PC-3 (cell line): ENCODE measurements around the gene EPHB2.

Experiments used
- EZH2 ChIP-seq: fragments of 300-600 bp; sonication (generic); IDR thresholded peaks from one replicate; pipeline ENCODE4 v1.6.1; 2017; ENCODE audit warnings: antibody characterized with exemption, mild to moderate bottlenecking, low read length; ENCODE audit not compliant: unreplicated experiment
- EZH2phosphoT487 ChIP-seq: fragments of 300-600 bp; sonication (generic); IDR thresholded peaks from 2 replicates; pipeline ENCODE4 v1.6.1; 2018; ENCODE audit warnings: mild to moderate bottlenecking, antibody characterized with exemption, low read length, borderline replicate concordance
- TF ChIP-seq, protein P1 (sequence below): fragments of 300-600 bp; sonication (generic); conservative IDR thresholded peaks from 2 replicates; pipeline ENCODE4 v1.5.1; 2017; ENCODE audit warnings: antibody characterized with exemption, low read depth, mild to moderate bottlenecking, low read length

DNA sequence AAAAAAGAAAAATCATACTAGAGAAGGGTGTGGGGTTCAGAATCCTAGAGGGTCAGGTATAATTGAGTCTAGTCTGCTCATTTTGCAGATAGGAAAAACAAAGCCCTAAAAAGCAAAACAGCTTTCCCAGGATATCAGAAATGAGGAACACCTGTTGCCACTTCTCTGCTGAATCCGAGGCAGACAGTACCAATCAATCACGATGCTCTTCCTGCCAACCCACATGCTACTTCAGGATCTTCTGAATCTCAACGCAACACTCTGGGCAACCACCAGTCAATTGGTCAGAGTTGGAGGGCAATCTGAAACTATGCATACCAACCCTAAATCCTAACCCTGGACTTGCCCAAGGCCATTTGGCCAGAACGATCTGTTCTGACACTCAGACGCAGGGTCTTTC lies 128.3 kb downstream of the EPHB2 start:
- TF ChIP-seq, protein P1, sequence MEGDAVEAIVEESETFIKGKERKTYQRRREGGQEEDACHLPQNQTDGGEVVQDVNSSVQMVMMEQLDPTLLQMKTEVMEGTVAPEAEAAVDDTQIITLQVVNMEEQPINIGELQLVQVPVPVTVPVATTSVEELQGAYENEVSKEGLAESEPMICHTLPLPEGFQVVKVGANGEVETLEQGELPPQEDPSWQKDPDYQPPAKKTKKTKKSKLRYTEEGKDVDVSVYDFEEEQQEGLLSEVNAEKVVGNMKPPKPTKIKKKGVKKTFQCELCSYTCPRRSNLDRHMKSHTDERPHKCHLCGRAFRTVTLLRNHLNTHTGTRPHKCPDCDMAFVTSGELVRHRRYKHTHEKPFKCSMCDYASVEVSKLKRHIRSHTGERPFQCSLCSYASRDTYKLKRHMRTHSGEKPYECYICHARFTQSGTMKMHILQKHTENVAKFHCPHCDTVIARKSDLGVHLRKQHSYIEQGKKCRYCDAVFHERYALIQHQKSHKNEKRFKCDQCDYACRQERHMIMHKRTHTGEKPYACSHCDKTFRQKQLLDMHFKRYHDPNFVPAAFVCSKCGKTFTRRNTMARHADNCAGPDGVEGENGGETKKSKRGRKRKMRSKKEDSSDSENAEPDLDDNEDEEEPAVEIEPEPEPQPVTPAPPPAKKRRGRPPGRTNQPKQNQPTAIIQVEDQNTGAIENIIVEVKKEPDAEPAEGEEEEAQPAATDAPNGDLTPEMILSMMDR, result no peak
- TF ChIP-seq EZH2 (no peak), EZH2phosphoT487 (no peak)
